ENCODE results near the gene ZFP90.

GRCh38 chr16:68492543-68493411, 46.3 kb upstream of the ZFP90 start:
- TF ChIP-seq CTCF (IDR thresholded peaks at IDR 0.05) (no peak), POLR2A (IDR thresholded peaks at IDR 0.05) (no peak)
